Measurements from ENCODE around the gene HLA-DPA1. TPM values are rescaled to one million over a fixed set of nuclear protein-coding genes. Genes with fewer than 3 reads are reported as not detected.

HLA-DPA1 gene
- total RNA-seq, 1 experiment from 2014 or later: not detected

- ChIA-PET POLR2A (no interaction called here), CTCF (interaction anchor here (0.8 to 1.6 kb wide), 3 partner anchors 8 to 183 kb away, joined by 3 to 5 read pairs (median 3); no protein-coding TSS in a partner anchor)
- Mint-ChIP-seq H3K36me3 (ENCODE audit: insufficient read depth, unreplicated experiment) (no peaks in the 10 kb centered on the region), H3K27me3 (ENCODE audit: insufficient read depth, unreplicated experiment) (peaks cover 65% of the 10 kb centered on the region), H3K4me3 (ENCODE audit: unreplicated experiment) (no peak overlapping the region), H3K9me3 (ENCODE audit: unreplicated experiment) (no peaks in the 10 kb centered on the region), H3K27ac (ENCODE audit: low read depth, unreplicated experiment) (no peak overlapping the region), H3K4me1 (ENCODE audit: insufficient read depth, unreplicated experiment) (no peaks in the 10 kb centered on the region)
- no peak for DNase-seq (ENCODE audit: unreplicated experiment)
- TF ChIP-seq CTCF (IDR thresholded peaks at IDR 0.05; ENCODE audit: unreplicated experiment): no peak
- BruUV-seq (replicated peaks): no TSS peak
- intact Hi-C loops (cut with micrococcal nuclease): no loop called here
Measured at GRCh38 chr6:33021917-33022316, 51.5 kb downstream of the HLA-DPA1 start.

- no peak overlapping the region for H3K4me3 Mint-ChIP-seq (ENCODE audit: unreplicated experiment)
- no peaks in the 10 kb centered on the region for H3K4me1 Mint-ChIP-seq (ENCODE audit: insufficient read depth, unreplicated experiment)
- no peaks in the 10 kb centered on the region for H3K36me3 Mint-ChIP-seq (ENCODE audit: insufficient read depth, unreplicated experiment)
- TF ChIP-seq CTCF (IDR thresholded peaks at IDR 0.05; ENCODE audit: unreplicated experiment): no peak
- peaks cover 70% of the 10 kb centered on the region for H3K27me3 Mint-ChIP-seq (ENCODE audit: insufficient read depth, unreplicated experiment)
- H3K9me3 Mint-ChIP-seq (ENCODE audit: unreplicated experiment): no peaks in the 10 kb centered on the region
- no peak overlapping the region for H3K27ac Mint-ChIP-seq (ENCODE audit: low read depth, unreplicated experiment)
- ChIA-PET POLR2A (no interaction called here), CTCF (interaction anchor here (0.6 kb wide), 1 partner anchor 134 kb away, joined by 3 read pairs; no protein-coding TSS in a partner anchor)
- intact Hi-C loops (cut with micrococcal nuclease): no loop called here
- DNase-seq (ENCODE audit: unreplicated experiment): no peak
- BruUV-seq (replicated peaks): no TSS peak
Measured at GRCh38 chr6:33019372-33019771, 54.1 kb downstream of the HLA-DPA1 start.

- Mint-ChIP-seq H3K4me3 (ENCODE audit: unreplicated experiment) (no peak overlapping the region), H3K9me3 (ENCODE audit: unreplicated experiment) (no peaks in the 10 kb centered on the region), H3K4me1 (ENCODE audit: insufficient read depth, unreplicated experiment) (no peaks in the 10 kb centered on the region), H3K27me3 (ENCODE audit: insufficient read depth, unreplicated experiment) (peaks cover 72% of the 10 kb centered on the region), H3K27ac (ENCODE audit: low read depth, unreplicated experiment) (no peak overlapping the region), H3K36me3 (ENCODE audit: insufficient read depth, unreplicated experiment) (no peaks in the 10 kb centered on the region)
- CTCF ChIA-PET: interaction anchor here (0.6 to 1.1 kb wide), 3 partner anchors 70 to 133 kb away, joined by 3 to 4 read pairs (median 3); no protein-coding TSS in a partner anchor
- BruUV-seq (replicated peaks): no TSS peak
- DNase-seq (ENCODE audit: unreplicated experiment): no peak
- TF ChIP-seq CTCF (IDR thresholded peaks at IDR 0.05; ENCODE audit: unreplicated experiment): no peak
- POLR2A ChIA-PET: no interaction called here
- intact Hi-C loops (cut with micrococcal nuclease): no loop called here
Measured at GRCh38 chr6:33018904-33019303, 54.5 kb downstream of the HLA-DPA1 start.

- H3K27ac Mint-ChIP-seq (ENCODE audit: low read depth, unreplicated experiment): no peak overlapping the region
- intact Hi-C loops (cut with micrococcal nuclease): no loop called here
- no peak for TF ChIP-seq CTCF (IDR thresholded peaks at IDR 0.05; ENCODE audit: unreplicated experiment)
- DNase-seq (ENCODE audit: unreplicated experiment): no peak
- H3K36me3 Mint-ChIP-seq (ENCODE audit: insufficient read depth, unreplicated experiment): no peaks in the 10 kb centered on the region
- peaks cover 77% of the 10 kb centered on the region for H3K27me3 Mint-ChIP-seq (ENCODE audit: insufficient read depth, unreplicated experiment)
- no peak overlapping the region for H3K4me3 Mint-ChIP-seq (ENCODE audit: unreplicated experiment)
- ChIA-PET CTCF (interaction anchor here (0.6 to 2.0 kb wide), 3 partner anchors 34 to 131 kb away, joined by 3 to 9 read pairs (median 4); no protein-coding TSS in a partner anchor), POLR2A (no interaction called here)
- H3K4me1 Mint-ChIP-seq (ENCODE audit: insufficient read depth, unreplicated experiment): no peaks in the 10 kb centered on the region
- H3K9me3 Mint-ChIP-seq (ENCODE audit: unreplicated experiment): no peaks in the 10 kb centered on the region
- no TSS peak for BruUV-seq (replicated peaks)
Measured at GRCh38 chr6:33018418-33018817, 55.0 kb downstream of the HLA-DPA1 start.
